NCI-H2227 treated with DMSO at 0.1 percent for 48 hours (cell line): ENCODE results near the gene GPR153.
"Not testable (repeated sequence)": the region's sequence is repeated elsewhere in the genome, so short reads cannot be mapped to it uniquely, and the experiment has no call there.

Experiments
- DNase-seq: peaks from one replicate; lab custom pipeline; 2025; lab: John Stamatoyannopoulos, UW

The GPR153 gene

DNA sequence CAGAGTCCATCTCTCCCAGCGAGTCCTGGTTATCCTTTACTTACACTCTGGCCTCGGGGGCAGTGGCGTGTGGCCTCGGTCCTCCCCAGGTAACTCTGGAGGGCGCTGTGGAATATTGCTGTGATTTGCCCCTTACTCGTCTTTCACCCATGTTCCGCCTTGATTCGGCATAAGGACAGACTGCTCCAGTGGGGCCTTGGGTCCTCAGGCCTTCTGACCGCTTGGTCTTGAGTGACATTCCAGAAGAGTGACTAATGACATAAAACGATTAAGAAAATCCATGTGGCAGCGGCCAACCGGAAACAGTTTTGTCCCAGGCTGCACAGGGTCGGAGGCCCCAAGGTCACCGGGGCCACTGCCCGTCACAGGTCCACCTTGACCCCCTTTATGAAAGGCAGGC lies 36.2 kb downstream of the GPR153 start:
- no peak for DNase-seq

- no peak for DNase-seq
Measured at GRCh38 chr1:6223617-6224016, 37.3 kb downstream of the GPR153 start.

- no peak for DNase-seq
Measured at GRCh38 chr1:6222636-6223035, 38.3 kb downstream of the GPR153 start.

GRCh38 chr1:6221210-6221784 lies 39.6 kb downstream of the GPR153 start:
- DNase-seq, result no peak

DNA sequence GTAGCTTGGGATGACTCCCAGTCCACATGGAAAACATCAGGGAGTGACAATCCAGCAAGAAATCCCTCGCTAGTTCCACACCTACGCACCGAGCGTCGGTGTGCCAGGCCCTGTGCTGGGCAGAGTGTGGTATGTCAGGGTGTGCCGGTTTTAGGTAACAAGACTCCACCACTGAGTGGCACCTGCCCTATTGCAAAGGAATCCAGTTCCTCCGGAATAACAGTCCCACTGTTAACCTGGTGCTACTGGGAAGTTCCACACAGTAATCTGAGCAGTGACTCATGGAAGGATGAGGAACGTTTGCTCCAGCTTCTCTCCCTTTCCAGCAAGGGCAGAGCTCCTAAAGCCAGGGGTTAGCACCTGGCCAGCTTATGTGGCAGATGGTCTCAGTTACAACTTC lies 40.7 kb downstream of the GPR153 start:
- no peak for DNase-seq

DNA sequence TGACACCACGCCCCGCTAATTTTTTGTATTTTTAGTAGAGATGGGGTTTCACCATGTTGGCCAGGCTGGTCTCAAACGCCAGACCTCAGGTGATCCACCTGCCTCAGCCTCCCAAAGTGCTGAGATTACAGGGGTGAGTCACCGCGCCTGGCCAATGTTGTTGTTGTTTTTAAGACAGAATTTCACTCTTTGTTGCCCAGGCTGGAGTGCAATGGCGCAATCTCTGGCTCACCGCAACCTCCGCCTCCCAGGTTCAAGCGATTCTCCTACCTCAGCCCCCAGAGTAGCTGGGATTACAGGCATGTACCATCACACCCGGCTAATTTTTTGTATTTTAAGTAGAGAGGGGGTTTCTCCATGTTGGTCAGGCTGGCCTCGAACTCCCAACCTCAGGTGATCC lies 41.3 kb downstream of the GPR153 start:
- not testable (repeated sequence) for DNase-seq

DNA sequence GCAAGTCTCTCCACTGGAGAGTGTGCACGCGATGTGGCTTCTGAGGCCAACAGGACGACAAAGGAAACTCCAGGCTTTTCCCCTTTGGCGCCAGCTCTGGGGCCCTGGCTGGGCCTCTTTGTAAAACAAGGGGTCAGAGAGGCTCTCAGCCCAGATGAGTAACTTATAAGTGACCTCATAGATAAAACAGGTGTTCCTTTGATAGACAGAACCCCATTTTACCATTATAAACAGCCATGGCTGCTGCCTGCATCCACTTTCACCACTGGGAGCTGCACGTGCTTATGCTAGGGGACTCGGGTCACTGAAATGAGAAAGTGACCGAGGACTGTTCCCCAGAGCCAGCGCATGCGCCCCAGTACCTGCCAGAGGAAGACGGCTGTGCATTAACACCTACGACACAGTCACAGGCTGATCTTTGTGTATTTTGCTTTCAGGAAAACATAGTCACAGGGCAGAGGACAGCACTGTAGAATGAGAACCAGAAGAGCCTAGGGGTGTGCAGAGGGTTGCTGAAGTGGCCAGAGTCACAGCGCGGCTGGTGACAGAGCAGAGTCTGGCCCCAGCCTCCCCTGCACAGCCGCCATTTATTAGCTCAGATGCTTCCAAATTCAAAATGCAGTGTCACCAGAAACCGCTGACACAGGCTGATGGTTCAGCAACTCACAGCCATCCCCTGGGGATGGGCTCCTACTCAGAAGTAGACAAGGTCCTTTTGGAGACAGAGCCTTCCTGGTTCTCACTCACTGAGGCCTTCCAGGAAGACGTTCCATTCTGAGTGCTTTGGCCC lies 42.3 kb downstream of the GPR153 start:
- no peak for DNase-seq

DNA sequence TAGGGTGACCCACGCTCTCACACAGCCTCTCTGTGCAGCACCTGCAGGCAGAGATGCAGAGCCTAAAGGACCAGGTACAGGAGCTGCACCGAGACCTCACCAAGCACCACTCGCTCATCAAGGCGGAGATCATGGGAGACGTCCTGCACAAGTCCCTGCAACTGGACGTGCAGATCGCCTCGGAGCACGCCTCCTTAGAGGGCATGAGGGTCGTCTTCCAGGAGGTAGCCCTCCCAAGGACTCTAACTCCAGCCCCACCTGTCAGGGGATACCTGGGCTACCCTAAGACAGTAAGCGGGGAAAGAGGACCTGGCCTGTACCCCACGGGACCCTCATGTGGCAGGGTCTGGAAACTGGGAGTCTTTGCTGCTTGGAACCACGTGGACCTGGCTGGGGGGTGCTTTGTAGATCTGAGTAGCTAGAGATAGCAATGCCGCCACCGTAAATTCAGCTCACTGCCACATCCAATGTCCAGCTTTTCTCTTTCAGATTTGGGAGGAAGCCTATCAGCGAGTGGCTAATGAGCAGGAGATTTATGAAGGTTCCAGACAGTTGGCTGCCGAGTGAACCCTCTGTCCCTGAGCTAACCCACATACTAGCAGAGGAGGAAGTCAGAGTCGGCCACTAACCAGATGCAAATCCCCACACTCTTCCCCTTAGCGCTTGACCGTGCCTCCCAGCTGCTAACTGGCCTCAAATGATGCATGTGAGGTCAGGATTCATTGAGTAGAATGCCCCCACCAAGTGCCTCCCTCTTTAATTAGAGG lies 48.5 kb downstream of the GPR153 start:
- DNase-seq, result no peak

DNA sequence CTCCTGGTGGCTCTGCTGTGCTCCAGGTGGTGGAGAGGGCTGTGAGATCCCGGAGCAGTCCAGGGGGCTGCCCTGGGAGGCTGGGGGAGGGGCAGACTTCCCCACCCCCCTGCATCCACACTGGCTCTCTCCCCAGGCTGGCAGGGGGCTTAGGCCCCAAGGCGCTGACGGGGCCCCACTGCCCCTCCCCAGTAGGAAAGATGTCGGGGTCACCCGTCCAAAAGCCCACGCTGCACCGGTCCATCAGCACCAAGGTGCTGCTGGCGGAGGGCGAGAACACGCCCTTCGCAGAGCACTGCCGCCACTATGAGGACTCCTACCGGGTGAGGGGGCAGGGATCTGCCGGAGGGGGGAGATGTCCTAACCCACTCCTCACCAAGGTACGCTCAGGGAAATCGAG lies 49.2 kb downstream of the GPR153 start:
- DNase-seq, result no peak

DNA sequence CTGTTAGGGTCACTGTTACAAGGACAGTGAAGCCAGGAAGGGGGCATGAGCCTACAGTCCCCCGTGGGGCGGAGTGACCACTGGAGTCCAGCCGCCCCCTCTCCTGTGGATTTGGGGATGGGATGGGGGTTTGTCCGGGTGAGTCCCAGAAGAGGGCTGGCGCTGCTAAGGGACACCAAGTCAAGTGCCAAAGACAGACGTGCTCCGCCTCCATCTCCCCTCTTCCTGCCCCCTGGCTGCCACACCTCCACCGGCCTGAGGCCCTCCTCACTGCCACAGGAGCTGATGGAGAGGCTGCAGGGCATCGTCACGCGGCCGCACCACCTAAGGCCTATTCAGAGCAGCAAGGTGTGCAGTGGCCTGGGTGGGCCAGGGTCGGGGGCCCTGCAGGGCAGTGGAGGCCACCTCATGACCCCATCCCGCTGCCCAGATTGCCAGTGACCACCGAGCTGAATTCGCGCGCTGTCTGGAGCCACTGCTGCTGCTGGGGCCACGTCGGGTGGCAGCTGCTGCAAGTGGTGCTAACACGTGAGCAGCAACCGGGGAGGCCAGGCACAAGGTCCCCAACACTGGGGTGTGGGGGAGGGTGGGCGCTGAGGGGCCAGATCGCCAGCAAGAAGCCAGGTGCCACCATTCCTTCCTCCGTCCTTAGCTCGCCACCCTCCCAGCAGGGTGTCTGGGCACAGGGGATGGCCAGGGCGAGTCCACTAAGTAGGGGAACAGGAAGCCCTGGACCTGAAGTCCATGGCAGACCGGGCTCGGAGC lies 50.1 kb downstream of the GPR153 start:
- no peak for DNase-seq

- no peak for DNase-seq
Measured at GRCh38 chr1:6209661-6210580, 51.0 kb downstream of the GPR153 start.

- no peak for DNase-seq
Measured at GRCh38 chr1:6208723-6209660, 51.9 kb downstream of the GPR153 start.

GRCh38 chr1:6207921-6208320 lies 53.0 kb downstream of the GPR153 start:
- no peak for DNase-seq

DNA sequence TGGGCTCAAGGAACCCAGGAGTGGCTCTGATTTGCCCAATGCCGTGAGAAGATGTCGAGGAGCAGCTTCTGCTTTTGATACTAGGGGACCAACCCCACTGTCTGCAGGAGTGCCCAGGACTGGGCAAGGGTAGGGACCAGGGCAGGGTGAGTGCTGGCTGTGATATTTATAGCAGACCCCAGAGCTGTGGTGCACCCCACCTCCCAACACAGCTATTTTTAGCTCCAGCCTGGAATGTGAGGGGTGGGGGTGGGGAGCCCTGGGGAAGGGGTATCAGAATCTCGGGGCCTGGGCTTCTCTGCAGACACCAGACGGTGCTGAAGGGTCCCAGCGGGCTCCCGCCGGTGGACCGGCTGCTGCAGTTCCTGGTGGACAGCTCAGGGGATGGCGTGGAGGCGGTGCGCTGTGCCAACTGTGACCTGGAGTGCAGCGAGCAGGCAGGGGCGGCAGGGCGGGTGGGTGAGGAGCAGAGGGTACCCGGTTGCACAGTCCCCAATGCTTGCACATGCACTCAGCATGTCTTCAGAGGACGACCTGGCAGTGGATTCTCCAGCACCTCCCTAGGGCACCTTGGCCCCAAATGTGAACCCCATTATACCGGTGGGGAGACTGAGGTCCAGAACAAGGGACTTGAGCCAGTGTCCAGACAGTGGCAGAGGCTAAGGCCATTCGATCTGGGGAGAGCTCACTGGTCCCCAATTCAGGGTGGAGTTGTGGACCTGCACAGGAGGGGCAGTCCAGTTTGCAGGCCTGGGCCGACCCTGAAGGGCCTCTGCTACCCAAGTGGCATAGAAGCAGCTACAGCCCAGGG lies 53.6 kb downstream of the GPR153 start:
- no peak for DNase-seq

- DNase-seq, result no peak
Measured at GRCh38 chr1:6206520-6206855, 54.4 kb downstream of the GPR153 start.

- DNase-seq, result no peak
Measured at GRCh38 chr1:6205849-6206519, 54.9 kb downstream of the GPR153 start, which contains the start of gene RNF207. Gene RNF207 (plus strand): TSS chr1:6206119. CDS start chr1:6206536, 417 bp downstream.

DNA sequence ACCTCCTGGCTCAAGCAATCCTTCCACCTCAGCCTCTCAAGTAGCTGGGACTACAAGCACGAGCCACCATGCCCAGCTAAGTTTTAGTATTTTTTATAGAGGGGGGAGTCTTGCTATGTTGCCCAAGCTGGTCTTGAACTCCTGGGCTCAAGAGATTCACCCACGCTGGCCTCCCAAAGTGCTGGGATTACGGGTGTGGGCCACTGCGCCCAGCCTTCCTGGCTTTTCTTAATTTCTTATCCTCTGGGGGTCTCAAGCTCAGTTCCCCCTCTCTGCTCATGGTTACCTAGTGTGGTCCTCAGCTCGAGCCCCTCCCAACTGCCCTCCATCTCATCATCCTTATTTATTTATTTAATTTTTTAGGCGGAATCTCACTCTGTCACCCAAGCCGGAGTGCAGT lies 58.6 kb downstream of the GPR153 start:
- DNase-seq, result no peak

DNA sequence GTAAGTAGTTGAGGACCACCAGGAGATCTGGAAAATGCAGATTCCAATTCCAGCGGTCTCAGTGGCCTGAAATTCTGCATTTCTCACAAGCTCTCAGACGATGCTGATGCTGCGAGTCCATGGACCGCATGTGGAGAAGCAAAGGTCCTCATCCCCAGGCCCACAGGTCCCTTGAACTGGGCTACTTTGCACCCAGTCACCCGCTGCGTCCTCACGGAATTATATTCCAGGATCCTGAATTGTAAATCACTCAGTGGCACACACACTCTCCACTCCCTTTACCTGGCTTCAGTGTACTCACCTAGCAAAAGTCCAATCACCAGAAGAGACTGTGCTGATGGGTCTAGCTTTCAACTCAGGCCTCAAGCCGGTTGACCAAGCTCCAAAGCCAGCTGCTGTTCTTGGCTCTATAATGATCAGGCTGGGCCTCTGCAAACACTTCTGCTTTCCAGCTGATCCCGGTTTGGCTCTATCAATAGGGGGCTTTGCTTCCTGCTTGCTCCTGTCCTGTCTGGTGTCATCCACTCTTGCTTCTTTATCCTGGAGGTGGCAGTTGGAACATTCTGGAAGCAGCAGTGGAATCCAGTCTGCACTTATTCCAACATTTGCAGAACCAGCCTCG lies 60.6 kb downstream of the GPR153 start:
- no peak for DNase-seq
